Stimulated activated CD8-positive, alpha-beta memory T cell treated with anti-CD3 and anti-CD28 coated beads, Interleukin-2, amount 100 ng/mL, for 1 hour (primary cell): Measurements from ENCODE around the gene NEB.

Experiments used
- DNase-seq, 2 donors: peaks; one replicate each; pipeline ENCODE4 v3.0.0-alpha.2; 2020; ENCODE audit warnings: low read depth in 2 of 2

NEB gene

DNA sequence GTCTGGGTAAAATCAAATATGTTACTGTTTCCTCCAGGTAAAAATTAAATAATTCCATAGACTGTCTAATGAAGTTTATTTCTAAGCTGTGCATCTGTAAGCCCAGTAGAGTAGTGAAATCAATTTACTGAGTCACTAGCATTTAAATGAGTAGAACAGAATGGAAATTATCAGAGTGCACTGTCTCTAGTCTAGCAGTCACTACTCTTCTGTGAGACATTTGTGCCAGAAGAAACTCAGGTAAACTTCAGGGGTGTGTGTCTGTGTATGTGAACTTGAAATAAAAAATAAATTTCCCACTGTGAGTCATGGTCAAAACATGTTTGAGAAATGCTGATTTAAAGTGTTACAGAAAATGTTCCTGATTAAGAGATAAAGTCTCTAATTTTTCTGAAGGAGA is 178.2 kb downstream of the NEB start:
- no peak for DNase-seq

DNA sequence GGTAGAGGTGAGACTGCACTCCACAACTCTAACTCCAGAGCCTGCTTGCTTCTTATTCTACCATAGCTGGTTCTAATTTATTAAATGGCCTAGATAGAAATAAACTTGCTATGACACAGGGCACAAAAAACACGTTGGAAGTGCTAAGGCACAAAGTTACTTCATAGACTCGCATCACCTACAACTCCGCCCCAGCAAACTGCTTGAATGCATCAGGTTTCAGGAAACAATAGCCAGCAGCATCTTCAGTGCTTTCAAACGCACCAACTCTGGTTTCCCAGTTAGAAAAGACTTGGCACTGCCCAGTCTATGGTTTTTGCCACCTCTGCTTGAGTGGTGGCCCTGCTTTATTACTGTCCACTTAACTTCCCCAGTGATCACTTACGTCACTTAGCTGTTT is 182.0 kb downstream of the NEB start:
- no peak for DNase-seq

DNA sequence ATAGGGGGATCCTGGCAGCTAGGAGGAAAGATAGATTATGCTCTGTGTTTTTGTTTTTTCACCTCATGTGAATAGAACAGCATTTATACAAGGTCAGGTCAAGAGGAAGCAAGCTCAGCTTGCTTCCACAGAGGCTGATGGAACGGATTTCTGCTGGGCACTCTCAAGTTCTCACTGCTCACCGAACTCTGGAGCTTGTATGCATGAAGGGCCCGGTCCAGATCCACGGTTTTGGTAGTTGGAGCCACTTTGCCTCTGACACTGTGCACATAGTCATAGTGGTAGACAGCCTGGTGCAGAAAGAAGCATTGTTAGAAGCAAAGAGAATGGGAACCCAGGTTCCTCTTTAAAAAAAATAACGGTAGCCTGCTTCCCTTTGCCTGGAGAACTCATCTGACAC is 182.7 kb downstream of the NEB start:
- no peak for DNase-seq

DNA sequence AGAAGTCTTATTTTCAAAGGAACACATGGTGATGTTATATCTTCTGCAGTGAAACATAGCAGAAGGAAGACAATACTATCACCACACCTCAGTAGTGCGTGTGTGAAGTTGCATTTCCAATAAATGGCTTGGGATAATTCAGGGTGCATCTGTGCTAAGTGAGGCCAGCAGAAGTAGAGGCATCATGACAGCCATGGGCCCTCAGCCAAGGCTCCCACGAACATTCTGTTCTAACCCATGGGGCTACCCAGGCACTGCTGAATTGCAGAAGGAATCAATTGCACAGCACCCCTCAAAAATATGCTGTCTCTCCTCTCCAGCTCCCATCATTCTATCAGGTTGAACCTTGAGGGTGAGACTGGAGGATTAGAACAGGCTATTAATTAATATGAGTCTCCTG is 185.1 kb downstream of the NEB start:
- no peak for DNase-seq

DNA sequence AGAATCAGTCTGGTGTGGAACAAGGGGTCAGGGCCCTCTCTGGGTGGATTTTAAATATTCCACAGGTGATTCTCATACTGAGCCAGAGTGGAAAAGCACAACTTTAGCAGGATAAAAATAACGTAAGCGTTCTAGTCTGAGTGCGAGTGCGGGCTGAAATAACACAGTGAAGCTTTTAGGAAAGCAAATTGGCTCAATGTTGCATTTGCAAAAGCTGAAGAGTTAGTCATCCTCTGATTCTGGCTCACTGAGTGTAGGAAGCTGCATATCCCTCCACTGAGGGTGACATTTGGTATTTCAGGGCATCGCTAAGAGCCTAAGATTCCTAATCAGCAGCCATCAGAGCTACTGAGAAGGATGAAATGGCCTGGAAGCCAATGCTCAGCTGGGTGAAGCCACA is 189.8 kb downstream of the NEB start:
- DNase-seq, result no peak

DNA sequence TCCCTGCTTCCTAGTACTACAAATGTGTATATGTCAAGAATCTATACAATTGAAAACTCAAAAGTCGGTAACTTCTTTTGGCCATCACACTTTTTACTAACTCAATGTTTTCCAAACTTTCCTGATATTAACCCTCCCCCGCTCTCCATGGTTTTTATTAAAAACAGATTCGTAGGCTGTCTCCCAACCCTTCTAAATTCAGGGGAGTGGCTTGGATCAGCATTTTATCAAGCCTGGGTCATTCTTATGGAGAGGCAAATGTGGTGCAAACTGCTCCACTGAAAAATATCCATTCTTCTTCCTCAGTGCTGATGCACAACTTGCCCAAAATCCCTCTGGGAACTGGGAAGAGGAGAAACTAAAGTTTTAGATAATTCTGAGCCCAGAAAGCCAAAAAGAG is 190.4 kb downstream of the NEB start:
- no peak for DNase-seq

DNA sequence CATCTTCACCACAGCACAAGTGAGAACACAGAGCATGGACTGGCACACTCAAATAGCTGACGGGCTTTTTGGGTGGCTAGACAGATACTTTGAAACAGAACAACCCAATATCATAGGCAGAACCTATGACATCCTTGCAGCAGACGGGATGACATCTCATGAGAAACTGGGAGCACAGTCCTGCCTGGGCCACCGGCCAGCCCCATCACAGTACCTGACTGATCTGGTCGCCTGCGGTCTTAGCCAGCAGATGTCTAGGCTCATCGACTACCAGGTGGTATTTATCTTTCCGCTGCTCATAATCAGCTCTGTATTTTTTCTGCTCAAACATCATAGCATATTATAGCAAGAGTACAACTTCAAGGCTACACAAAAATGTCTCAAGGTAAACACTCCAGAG is 200.3 kb downstream of the NEB start:
- DNase-seq, result no peak

DNA sequence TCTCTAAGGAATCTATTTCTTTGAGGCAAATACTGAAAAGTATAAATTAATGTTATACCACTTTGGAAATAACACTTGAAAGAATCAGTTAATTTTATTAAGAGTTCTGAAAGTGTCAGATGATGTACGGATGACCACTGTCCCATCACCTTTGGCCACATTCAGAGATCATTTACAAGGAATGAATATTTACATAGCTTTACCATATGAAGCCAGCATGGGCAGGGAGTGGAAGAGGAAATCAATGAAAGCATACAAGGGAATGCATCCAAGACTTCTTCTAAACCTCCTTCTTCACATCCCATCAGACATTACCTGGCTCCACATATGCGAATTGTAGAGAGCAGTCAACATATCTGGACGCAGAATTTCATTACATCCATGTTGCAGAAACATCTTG is 201.1 kb downstream of the NEB start:
- no peak for DNase-seq

DNA sequence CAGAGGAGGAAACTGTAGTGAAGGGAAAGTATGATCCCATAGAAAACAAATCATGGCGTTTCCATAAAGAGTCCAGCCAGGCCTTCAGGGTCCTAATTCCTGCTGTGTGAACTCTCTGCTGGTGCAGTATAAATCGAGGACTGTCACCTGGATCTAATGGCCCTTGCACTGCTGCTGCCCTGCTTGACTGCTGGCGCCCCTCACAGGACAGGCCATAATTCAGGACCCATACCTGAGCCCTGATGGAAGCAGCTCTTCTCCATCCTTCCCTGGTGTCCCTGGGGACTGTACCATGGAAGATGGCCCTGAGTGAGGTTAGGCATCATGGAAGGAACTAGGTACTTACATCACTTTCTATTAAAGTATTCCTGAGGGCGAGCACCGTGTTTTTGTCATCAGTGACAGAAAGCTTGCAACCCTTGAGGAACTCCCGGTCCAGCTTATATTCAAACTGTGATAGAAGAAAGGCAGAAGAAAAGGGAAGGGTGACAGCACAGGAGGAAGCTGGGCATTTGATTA is 207.6 kb downstream of the NEB start:
- no peak for DNase-seq

DNA sequence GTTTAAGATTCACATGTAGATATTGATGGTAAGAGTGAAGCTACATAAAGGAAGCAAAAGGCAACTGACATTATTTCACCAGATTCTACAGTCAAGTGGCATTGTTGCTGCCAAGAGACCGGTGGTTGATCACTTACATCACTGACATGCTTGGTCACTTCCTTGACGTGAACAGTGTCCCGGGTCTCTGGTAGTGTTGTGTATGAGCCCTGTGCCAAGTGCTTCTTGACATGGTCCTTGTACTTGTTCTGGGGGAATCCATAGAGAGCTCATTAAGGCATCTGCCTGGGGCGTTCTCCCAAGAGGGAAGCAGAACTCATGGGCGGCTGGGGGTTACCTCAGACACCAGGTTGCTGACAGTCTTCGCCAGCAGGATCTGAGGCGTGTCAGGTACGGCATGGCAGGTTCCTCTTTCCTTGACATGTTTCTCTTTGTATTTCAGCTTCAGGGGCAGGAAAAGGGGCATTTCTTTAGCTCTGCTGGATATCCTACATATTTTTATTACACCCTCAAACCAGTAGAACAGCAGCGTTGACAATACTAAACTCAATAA is 208.4 kb downstream of the NEB start:
- no peak for DNase-seq

DNA sequence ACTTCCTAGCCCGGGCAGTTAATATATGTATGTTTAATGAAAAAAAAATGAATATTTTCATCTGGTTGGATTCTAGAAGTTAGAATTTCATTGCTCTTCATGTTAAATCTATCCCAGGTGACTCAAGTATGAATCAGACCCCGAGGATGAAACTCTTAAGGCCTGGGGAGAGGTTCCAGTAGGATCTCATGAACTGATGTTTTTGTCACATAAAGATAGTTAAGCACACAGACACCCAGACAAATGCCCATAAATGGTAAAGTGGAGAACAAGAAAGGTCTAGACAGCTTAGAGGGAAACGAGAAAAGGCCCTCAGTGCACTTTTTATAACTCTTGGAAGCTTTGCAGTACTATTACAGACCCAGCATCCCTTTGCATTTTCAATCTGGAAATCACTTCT is 210.4 kb downstream of the NEB start:
- no peak for DNase-seq

DNA sequence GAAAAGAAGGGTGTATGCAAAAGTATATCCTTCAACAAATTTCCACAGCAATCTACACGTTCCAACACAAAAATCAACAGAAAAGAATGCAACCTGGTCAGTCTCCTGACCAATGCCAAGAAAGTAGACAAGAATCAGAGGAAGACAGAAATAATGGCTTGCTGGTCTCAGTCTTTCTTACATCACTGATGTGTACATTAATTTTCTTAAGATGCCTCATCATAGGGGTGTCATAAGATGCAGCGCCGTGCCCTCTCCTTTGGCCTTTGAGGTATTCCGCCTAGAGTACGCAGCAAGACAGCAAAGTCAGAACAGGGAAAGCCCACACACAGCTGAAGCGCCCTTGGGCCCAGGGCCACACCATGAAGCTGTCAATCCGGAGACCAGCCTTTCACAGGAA is 211.7 kb downstream of the NEB start:
- no peak for DNase-seq

DNA sequence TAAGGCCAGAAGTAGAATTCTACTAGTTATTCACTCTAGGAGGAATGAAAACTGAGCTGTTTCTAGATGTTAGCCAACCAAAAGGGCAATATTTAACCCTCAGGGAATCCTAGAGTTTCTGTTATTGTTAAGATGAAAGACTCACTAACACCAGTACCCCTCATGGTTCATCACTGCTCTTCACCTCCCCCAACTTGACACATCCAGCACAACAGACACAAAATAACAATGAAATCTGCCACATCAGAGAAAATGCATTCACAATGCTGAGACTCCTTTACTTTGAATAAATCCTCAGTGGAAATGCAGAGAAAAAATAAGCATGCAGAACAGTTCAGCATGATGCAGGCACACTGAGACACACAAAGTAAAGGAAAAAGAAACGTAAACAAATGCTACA is 213.3 kb downstream of the NEB start:
- no peak for DNase-seq

DNA sequence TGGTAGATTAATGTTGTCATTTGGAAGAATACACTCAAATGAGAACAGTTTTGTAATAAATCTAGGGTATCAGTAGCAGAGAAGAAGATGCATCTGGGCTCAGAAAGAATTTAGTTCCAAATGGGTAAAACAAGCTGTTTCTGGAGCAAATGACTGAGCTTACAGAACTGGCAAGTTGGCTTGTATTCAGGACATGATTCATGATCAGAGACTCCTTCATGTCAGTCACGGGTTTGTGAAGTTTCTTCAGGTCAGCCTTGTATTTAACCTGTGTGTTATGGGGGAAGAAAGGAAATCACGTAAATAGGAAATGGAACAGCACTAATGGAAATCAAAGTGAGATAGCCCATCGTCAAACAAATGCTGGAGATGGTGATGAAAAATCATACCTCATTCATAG is 215.5 kb downstream of the NEB start:
- no peak for DNase-seq

DNA sequence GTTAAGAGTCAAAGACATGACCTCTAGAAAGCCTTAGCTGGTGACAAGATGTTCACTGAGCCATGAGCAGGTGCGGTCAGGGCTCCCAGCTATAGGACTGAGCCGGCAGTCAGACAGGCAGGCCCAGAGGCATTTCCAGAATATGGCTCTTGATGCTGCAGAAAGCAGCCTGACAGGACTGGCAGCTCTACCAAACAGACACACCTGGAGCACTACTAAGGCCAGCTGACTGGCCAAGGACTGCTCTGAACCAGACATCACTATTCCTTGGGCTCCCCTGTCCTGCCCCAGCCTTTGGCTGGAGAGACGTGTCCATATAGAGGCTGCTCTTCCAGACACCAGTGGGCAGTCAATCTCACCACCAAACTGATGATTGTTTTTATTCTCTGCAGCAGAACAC is 225.8 kb downstream of the NEB start:
- no peak for DNase-seq

DNA sequence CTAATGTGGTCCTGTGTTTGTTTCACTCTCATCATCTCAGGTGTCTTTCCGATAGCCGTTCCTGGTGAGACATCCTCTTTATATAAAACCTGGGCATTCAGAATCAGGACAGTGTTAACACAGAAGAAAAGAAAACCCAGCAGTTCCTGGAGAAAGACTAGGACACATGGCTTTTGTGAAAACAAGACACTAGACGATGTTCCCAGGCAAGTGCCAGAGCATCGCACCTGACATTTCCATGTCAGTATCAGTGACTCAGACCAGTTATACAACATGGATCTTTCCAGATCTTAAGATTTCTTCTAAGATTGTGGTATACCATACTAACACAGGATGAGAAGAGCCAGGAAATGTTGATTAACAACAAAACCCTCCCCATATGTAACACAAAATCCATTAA is 228.1 kb downstream of the NEB start:
- DNase-seq, result no peak

DNA sequence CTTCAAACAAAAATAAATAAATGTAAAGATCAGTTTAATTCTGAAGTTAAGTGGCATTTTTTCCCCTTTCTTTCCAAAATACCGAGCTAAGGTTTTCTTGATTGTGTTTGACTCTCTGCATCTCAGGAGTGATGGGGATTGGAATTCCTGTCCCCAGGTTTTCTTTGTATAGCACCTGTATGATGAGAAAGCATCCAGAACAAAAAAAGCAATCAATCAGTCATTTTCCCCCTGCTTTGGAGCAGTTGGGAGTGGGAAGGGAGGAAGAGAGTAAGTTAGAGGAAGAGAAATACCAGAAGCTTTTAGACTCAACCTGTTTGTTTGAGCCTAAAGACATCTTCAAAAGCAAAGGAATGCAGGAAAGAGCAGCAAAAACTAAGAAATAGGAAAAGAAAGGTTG is 236.1 kb downstream of the NEB start:
- no peak for DNase-seq

DNA sequence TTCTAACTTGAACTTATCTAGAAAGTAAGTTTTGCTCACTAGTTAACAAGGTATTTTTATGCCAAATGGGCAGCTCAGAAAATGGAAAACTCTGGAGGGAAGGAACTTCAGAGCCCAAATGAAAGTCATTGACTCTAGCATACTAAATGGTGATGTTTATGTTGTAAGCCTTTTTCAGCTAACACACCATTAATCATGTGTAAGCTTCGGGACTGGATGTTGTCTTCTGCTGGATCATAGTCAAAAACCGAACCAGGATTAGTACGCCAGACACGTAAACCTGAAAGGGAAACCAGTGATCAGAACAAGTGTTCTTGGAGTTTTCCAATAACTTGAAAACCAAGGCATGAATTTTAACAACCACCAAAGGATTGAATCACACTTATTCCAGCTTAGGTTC is 242.8 kb downstream of the NEB start:
- no peak for DNase-seq

DNA sequence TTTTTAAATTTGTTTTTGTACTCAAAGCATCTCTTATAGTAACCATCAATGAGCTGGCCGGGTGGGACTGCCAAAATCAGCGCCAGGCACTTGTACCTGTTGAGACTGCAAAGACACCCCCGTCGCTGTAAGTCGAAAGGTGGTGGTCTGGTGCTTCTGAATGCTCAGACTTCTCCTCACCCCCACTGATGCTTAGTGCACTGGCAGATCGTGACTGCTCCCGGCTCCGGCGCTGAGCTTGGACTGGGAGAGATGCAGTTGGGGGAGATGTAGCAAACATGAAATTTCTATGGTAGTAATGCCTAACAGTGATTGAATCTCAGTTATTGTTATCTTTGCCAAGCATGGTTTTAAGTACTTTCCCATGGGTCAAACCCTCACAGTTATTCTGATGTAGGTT is 244.0 kb downstream of the NEB start:
- no peak for DNase-seq

DNA sequence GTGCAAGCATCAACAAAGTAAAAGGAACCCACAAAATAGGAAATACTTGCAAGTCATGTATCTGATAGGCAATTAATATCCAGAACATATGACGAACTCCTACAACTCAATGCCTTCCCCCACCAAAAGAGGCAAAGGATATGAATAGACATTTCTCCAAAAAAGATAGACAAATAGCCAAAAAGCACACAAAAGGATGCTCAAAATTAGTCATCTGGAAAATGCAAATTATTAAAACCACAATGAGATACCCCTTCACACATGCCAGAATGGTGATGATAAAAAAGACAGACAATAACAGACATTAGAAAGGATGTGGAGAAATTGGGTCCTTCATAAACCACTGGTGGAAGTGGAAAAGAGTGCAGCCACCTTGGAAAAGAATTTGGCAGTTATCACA is 248.2 kb downstream of the NEB start:
- DNase-seq, result no peak

DNA sequence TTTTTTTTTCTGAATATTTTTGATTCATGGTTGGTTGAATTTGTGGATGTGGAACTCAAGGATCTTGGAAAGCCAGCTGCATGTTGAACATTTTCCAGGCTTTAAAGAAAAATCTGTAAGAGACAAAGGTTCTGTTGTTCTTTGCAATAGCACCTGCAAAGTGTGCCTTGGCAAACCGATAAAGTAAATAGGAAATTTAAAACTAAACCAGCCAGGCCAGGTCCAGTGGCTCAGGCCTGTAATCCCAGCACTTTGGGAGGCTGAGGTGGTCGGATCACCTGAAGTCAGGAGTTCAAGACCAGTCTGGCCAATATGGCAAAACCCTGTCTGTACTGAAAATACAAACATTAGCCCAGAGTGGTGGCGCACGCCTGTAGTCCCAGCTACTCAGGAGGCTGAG is 250.2 kb downstream of the NEB start:
- DNase-seq, result no peak

DNA sequence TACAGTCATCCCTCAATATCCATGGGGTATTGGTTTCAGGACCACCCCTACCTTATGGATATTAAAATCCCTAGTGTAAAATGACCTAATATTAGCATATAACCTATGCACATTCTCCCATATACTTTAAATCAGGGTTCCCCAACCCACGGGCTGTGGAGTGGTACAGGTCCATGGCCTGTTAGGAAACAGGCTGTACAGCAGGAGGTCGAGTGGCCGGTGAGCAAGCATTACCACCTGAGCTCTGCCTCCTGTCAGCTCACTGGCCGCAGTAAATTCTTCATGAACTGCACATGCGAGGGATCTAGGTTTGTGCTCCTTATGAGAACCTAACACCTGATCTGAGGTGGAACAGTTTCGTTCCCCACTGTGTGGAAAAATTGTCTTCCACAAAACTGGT is 250.7 kb downstream of the NEB start:
- no peak for DNase-seq

DNA sequence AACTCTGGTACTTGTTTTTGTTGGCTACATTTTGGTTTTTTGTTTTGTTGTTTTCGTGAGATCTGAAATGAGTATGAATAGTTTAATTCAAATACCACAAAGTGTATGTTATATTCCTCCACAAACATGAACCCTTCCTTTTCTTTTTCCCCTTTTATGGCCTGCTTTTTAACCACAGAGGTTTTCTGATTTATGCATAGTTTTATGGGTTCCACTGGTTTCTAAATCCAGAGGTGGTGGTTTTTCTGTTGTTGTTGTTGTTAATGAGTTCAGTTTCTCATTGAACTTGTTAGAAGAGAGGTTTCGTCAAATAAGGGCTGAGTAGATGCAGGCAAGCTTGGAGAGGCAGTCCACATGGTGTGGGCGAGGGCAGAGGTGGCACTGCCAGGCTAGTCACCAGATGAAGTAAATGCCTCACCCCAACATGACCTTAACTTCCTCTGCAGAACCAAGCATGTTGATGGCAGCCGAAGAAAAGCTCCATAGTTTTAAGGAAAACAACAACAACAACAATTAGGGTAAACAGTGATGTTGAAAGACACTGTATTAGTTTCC is 252.0 kb downstream of the NEB start:
- DNase-seq, result no peak

DNA sequence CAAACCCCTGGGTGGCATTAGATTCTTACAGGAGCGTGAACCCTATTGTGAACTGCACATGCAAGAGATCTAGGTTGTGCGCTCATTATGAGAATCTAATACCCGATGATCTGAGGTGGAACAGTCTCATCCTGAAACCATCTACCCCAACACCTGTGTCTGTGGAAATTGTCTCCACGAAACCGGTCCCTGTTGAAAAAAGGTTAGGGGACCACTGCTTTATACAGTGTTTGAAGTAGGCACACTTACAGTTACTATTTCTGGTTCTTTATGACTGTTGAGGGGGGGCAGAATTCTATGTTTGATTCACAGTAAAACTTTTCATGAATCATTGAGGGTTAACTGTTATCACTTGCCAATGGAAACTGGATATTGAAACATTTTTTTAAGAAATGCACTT is 252.5 kb downstream of the NEB start:
- DNase-seq, result no peak
